Dermis blood vessel endothelial cell (primary cell): ENCODE data around the gene CALU. TPM values are rescaled to one million over a fixed set of nuclear protein-coding genes. Genes with fewer than 3 reads are reported as not detected.
A peak's percentile ranks its signal among the peaks of the same experiment; 100 is the strongest.

ENCODE experiments used
- DNase-seq: peaks from one replicate; pipeline ENCODE4 v3.0.0; 2010
- total RNA-seq: library from RNA; depleted of rRNA; stranded (reverse); fragments of >200 nt; gene quantifications from 2 replicates; pipeline ENCODE4 v1.2.3, GENCODE V29; 2014

CALU gene
- total RNA-seq, 1 donor from 2014 or later: 421 TPM

GRCh38 chr7:128788446-128789412, 49.6 kb downstream of the CALU start:
- DNase-seq: no peak

GRCh38 chr7:128790315-128791041, 51.3 kb downstream of the CALU start:
- no peak for DNase-seq

GRCh38 chr7:128791121-128791971, 52.2 kb downstream of the CALU start, which contains the start of gene CCDC136:
TSS of gene CCDC136 (plus strand) at chr7:128791968. CDS start at chr7:128792412, 444 bp downstream.
- peak; percentile 32 for DNase-seq

- no peak for DNase-seq
Measured at GRCh38 chr7:128791972-128792327, 52.8 kb downstream of the CALU start.

GRCh38 chr7:128792471-128793180, 53.5 kb downstream of the CALU start:
- no peak for DNase-seq

- DNase-seq: no peak
Measured at GRCh38 chr7:128793181-128793547, 54.0 kb downstream of the CALU start.

- peak; percentile 13 for DNase-seq
Measured at GRCh38 chr7:128794020-128794419, 54.9 kb downstream of the CALU start.

GRCh38 chr7:128794436-128794835, 55.3 kb downstream of the CALU start:
- DNase-seq: no peak

GRCh38 chr7:128795129-128795528, 56.0 kb downstream of the CALU start:
- DNase-seq: no peak

- DNase-seq: peak; percentile 23
Measured at GRCh38 chr7:128796327-128796726, 57.2 kb downstream of the CALU start.

- no peak for DNase-seq
Measured at GRCh38 chr7:128799451-128799850, 60.3 kb downstream of the CALU start.

- no peak for DNase-seq
Measured at GRCh38 chr7:128800567-128800966, 61.4 kb downstream of the CALU start.

GRCh38 chr7:128801003-128801402, 61.8 kb downstream of the CALU start:
- no peak for DNase-seq

GRCh38 chr7:128801667-128802418, 62.7 kb downstream of the CALU start:
- no peak for DNase-seq

- no peak for DNase-seq
Measured at GRCh38 chr7:128804484-128804883, 65.3 kb downstream of the CALU start.

- no peak for DNase-seq
Measured at GRCh38 chr7:128805225-128805624, 66.1 kb downstream of the CALU start.

- no peak for DNase-seq
Measured at GRCh38 chr7:128807191-128807590, 68.0 kb downstream of the CALU start.

- DNase-seq: no peak
Measured at GRCh38 chr7:128809363-128809762, 70.2 kb downstream of the CALU start.

GRCh38 chr7:128810473-128810872, 71.3 kb downstream of the CALU start:
- DNase-seq: no peak

- no peak for DNase-seq
Measured at GRCh38 chr7:128810997-128811396, 71.8 kb downstream of the CALU start.
